Esophagus muscularis mucosa (tissue), 4 donors: ENCODE measurements around the gene AIPL1. TPM values are rescaled to one million over a fixed set of nuclear protein-coding genes. Genes with fewer than 3 reads are reported as not detected.

ENCODE experiments used
- DNase-seq: peaks from one replicate; pipeline ENCODE4 v3.0.0-alpha.2; 2017; ENCODE audit errors: extremely low spot score
- H3K27ac ChIP-seq, 4 donors: fragments of 200-600 bp; sonication (generic); replicated peaks in 1 of 4; 1 replicate in 3 of 4; 2 replicates in 1 of 4; pipeline ENCODE4 v1.5.1; 2016 to 2019; ENCODE audit warnings: mild to moderate bottlenecking in 1 of 4
- H3K27me3 ChIP-seq, 4 donors: fragments of 200-600 bp; sonication (generic); one replicate each; pipeline versions ENCODE4 v1.5.1 to v1.6.0; 2016 to 2019
- H3K36me3 ChIP-seq, 4 donors: fragments of 200-600 bp; sonication (generic); one replicate each; pipeline ENCODE4 v1.5.1; 2016 to 2019
- H3K4me1 ChIP-seq, 4 donors: fragments of 200-600 bp; sonication (generic); one replicate each; pipeline ENCODE4 v1.5.1; 2016 to 2019
- H3K4me3 ChIP-seq, 4 donors: fragments of 200-600 bp; sonication (generic); 1 replicate in 2 of 4; 2 replicates in 2 of 4; pipeline ENCODE4 v1.5.1; 2016 to 2019; ENCODE audit warnings: mild to moderate bottlenecking in 4 of 4, moderate library complexity in 1 of 4
- H3K9me3 ChIP-seq, 4 donors: fragments of 200-600 bp; sonication (generic); 1 replicate in 3 of 4; 2 replicates in 1 of 4; pipeline ENCODE4 v1.5.1; 2016 to 2019
- CTCF ChIP-seq, 3 experiments: fragments of 200-600 bp in 2 of 3; fragments of 450-650 bp in 1 of 3; sonication (generic) in 2 of 3; IDR thresholded peaks; one replicate each; pipeline ENCODE4 v1.5.1; 2017 to 2019; ENCODE audit warnings: antibody characterized with exemption in 3 of 3, mild to moderate bottlenecking in 2 of 3, moderate library complexity in 1 of 3
- EP300 ChIP-seq: sonication (generic); formaldehyde crosslinking; IDR thresholded peaks from one replicate; pipeline ENCODE4 v1.6.1; 2017; ENCODE audit warnings: antibody characterized with exemption
- POLR2A ChIP-seq: fragments of 450-650 bp; IDR thresholded peaks from one replicate; pipeline ENCODE4 v1.6.1; 2017; ENCODE audit warnings: antibody characterized with exemption, moderate library complexity, mild to moderate bottlenecking, low read depth
- POLR2AphosphoS5 ChIP-seq, 2 donors: sonication (generic); formaldehyde crosslinking; IDR thresholded peaks; one replicate each; pipeline ENCODE4 v1.6.1; 2017; ENCODE audit warnings: antibody characterized with exemption in 2 of 2
- WGBS: methylation state at CpG from one replicate; pipeline ENCODE4 v1.1.5; 2018; 5-methylcytosine and 5-hydroxymethylcytosine counted together
- intact Hi-C: fragments of 100-400 bp; cut with DNase I; formaldehyde crosslinking; loops from one replicate; pipeline ENCODE4 v1.15.1; 2023
- total RNA-seq, 4 donors: library from RNA; depleted of rRNA; stranded (reverse); fragments of >200 nt; gene quantifications; one replicate each; pipeline versions ENCODE4 v1.1.0 to v1.2.1, GENCODE V29; 2016

The AIPL1 gene
- total RNA-seq, 4 donors from 2014 or later, result not detected

- peaks cover 0 to 3% (median 0%) of the 10 kb centered on the region in 4 donors for H3K9me3 ChIP-seq
- H3K27ac ChIP-seq, result no peak overlapping the region
- DNase-seq, result no peak
- TF ChIP-seq CTCF (IDR thresholded peaks at IDR 0.05) (peak; percentile 70 to 85 (median 75)), EP300 (no peak), POLR2AphosphoS5 (IDR thresholded peaks at IDR 0.05) (peak in 1 of 2 donors; percentile 14), POLR2A (no peak)
- no peaks in the 10 kb centered on the region for H3K36me3 ChIP-seq
- no peak overlapping the region for H3K4me3 ChIP-seq
- H3K4me1 ChIP-seq, result no peaks in the 10 kb centered on the region
- 19% methylated on average over 7 of the region's 9 CpGs for WGBS
- intact Hi-C loops, result no loop called here
- peaks cover 0 to 52% (median 0%) of the 10 kb centered on the region in 4 donors for H3K27me3 ChIP-seq
These were observed 1.0 kb upstream of the AIPL1 start for GRCh38 chr17:6435968-6436367.

- Histone ChIP-seq H3K27me3 (peaks cover 0 to 30% (median 0%) of the 10 kb centered on the region in 4 donors), H3K4me1 (no peaks in the 10 kb centered on the region), H3K27ac (no peak overlapping the region), H3K9me3 (peaks cover 0 to 6% (median 0%) of the 10 kb centered on the region in 4 donors), H3K4me3 (no peak overlapping the region), H3K36me3 (no peaks in the 10 kb centered on the region)
- intact Hi-C loops, result no loop called here
- no peak for DNase-seq
- no peak for TF ChIP-seq POLR2A
- peak in 1 of 3 experiments; percentile 11 for TF ChIP-seq CTCF (IDR thresholded peaks at IDR 0.05)
- TF ChIP-seq POLR2AphosphoS5 (IDR thresholded peaks at IDR 0.05), result no peak
These were observed 4.2 kb downstream of the AIPL1 start for GRCh38 chr17:6430769-6431168.

- TF ChIP-seq CTCF (IDR thresholded peaks at IDR 0.05), result no peak
- no peak for TF ChIP-seq POLR2AphosphoS5 (IDR thresholded peaks at IDR 0.05)
- no peak for TF ChIP-seq POLR2A
- TF ChIP-seq EP300, result no peak
- Histone ChIP-seq H3K36me3 (no peaks in the 10 kb centered on the region), H3K9me3 (peaks cover 0 to 6% (median 0%) of the 10 kb centered on the region in 4 donors), H3K27me3 (peaks cover 0 to 20% (median 0%) of the 10 kb centered on the region in 4 donors), H3K4me3 (no peak overlapping the region), H3K4me1 (no peaks in the 10 kb centered on the region), H3K27ac (no peak overlapping the region)
- whole genome bisulfite sequencing, result 86% methylated on average over 6 of the region's 7 CpGs
- intact Hi-C loops, result no loop called here
- DNase-seq, result no peak
These were observed 5.7 kb downstream of the AIPL1 start for GRCh38 chr17:6429266-6429665.

- no peak for DNase-seq
- no peak overlapping the region for H3K4me3 ChIP-seq
- intact Hi-C loops, result no loop called here
- H3K27me3 ChIP-seq, result peaks cover 0 to 29% (median 0%) of the 10 kb centered on the region in 4 donors
- 81% methylated on average over 11 of the region's 17 CpGs for WGBS
- no peaks in the 10 kb centered on the region for H3K4me1 ChIP-seq
- no peak overlapping the region for H3K27ac ChIP-seq
- H3K36me3 ChIP-seq, result no peaks in the 10 kb centered on the region
- TF ChIP-seq POLR2A, result no peak
- TF ChIP-seq POLR2AphosphoS5 (IDR thresholded peaks at IDR 0.05), result no peak
- no peak for TF ChIP-seq EP300
- TF ChIP-seq CTCF (IDR thresholded peaks at IDR 0.05), result no peak
- peaks cover 0 to 6% (median 0%) of the 10 kb centered on the region in 4 donors for H3K9me3 ChIP-seq
These were observed 6.5 kb downstream of the AIPL1 start for GRCh38 chr17:6428207-6428965.
